Activated naive CD8-positive, alpha-beta T cell treated with anti-CD3 and anti-CD28 coated beads for 36 hours (primary cell): ENCODE results near the gene HMGCS2. TPM values are rescaled to one million over a fixed set of nuclear protein-coding genes. Genes with fewer than 3 reads are reported as not detected.
"Not testable (repeated sequence)": the region's sequence is repeated elsewhere in the genome, so short reads cannot be mapped to it uniquely, and the experiment has no call there.

Source experiments
- DNase-seq: peaks from one replicate; pipeline ENCODE4 v3.0.0; 2021
- H3K27ac Mint-ChIP-seq: one replicate; pipeline ENCODE4 v1.8.0; 2022; ENCODE audit warnings: mild to moderate bottlenecking, moderate library complexity, mixed read lengths
- H3K27me3 Mint-ChIP-seq: one replicate; pipeline ENCODE4 v1.8.0; 2022; ENCODE audit warnings: mild to moderate bottlenecking, mixed read lengths
- H3K36me3 Mint-ChIP-seq: one replicate; pipeline ENCODE4 v1.8.0; 2021; ENCODE audit warnings: mild to moderate bottlenecking, mixed read lengths
- H3K4me1 Mint-ChIP-seq: one replicate; pipeline ENCODE4 v1.8.0; 2021; ENCODE audit warnings: mixed read lengths
- H3K4me3 Mint-ChIP-seq: one replicate; pipeline ENCODE4 v1.8.0; 2022; ENCODE audit warnings: mild to moderate bottlenecking, moderate library complexity, mixed read lengths
- H3K9me3 Mint-ChIP-seq: one replicate; pipeline ENCODE4 v1.8.0; 2022; ENCODE audit warnings: mixed read lengths
- total RNA-seq, 2 experiments: library from RNA; stranded (reverse); gene quantifications; one replicate each; pipeline ENCODE4 v1.2.3, GENCODE V29; 2021

HMGCS2 gene
- total RNA-seq, 2 experiments from 2014 or later = not detected

DNA sequence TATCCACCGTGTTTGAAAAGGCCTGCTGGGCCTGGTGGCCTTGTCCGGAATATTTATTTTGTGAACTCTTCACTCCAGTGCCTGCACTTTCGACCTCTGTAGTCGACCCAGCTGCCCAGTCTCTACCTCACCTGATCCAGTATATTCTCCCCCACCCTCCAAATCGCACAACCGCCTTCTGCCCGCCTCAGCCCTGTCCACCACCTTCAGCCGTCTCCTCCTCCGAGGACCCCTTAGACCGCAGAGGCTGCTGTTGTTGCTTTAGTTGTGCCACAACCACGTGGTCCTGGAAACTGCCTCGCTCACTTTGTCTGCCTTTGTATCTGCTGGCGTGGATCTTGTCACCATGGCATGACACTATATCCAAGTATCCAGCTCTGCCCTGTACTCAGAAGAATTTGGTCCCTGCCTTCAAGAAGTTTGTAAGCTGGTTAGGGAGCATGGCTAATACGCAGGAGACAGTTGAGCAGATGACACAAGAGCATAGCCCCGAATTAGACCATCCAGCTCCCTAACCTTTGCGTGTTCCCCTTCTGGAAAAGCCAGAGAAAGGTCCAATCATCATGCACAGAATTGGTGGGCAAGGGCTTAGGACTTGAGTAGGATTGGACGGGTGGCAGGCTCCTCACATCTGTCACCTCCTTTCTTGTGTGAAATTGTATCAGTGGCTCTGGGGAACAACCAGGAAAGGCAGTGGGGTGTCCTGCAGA lies 55.5 kb downstream of the HMGCS2 start:
- H3K27me3 Mint-ChIP-seq = peaks cover 8% of the 10 kb centered on the region
- DNase-seq = no peak
- H3K4me3 Mint-ChIP-seq = peak overlapping the region; percentile 99
- H3K36me3 Mint-ChIP-seq = peaks cover 38% of the 10 kb centered on the region
- H3K4me1 Mint-ChIP-seq = peaks cover 43% of the 10 kb centered on the region
- H3K9me3 Mint-ChIP-seq = no peaks in the 10 kb centered on the region
- H3K27ac Mint-ChIP-seq = peak overlapping the region; percentile 98

DNA sequence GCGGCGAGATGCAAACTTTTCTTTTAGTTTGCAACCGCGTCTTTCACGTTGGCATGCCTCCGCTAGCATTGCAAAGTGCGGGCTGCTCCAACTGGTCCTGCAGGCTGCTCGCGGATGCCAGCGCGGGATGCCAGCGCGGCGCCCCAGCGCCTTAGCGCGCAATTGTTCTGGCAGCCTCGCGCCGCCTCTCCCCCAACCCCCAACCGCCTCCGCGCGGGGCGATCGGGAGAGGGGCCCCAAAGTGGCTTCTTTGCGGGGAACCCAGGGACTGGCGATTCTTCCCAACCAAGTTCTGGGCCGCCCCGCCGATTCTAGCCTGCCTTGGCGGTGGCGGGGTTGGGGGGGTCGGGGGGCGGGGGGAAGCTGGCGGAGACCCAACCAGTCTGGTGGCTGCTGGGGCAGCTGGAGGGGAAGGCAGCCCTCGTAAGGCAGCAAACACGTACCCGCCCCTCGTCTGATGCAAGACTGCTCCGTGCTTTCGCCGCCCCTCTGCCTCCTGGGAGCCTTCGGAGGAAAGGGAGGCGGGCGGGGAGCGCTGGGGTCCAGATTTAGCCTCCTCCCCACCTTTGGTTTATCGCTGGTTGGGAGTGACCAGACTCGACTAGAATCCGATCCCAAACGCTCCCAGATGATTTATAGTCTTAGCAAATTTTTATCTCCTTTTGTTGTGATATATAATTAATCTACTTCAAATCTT lies 56.2 kb downstream of the HMGCS2 start:
- peak overlapping the region; percentile 98 for H3K27ac Mint-ChIP-seq
- H3K4me1 Mint-ChIP-seq = peaks cover 39% of the 10 kb centered on the region
- H3K4me3 Mint-ChIP-seq = peak overlapping the region; percentile 99
- DNase-seq = peak; percentile 84
- H3K36me3 Mint-ChIP-seq = peaks cover 34% of the 10 kb centered on the region
- H3K27me3 Mint-ChIP-seq = peaks cover 8% of the 10 kb centered on the region
- H3K9me3 Mint-ChIP-seq = no peaks in the 10 kb centered on the region

DNA sequence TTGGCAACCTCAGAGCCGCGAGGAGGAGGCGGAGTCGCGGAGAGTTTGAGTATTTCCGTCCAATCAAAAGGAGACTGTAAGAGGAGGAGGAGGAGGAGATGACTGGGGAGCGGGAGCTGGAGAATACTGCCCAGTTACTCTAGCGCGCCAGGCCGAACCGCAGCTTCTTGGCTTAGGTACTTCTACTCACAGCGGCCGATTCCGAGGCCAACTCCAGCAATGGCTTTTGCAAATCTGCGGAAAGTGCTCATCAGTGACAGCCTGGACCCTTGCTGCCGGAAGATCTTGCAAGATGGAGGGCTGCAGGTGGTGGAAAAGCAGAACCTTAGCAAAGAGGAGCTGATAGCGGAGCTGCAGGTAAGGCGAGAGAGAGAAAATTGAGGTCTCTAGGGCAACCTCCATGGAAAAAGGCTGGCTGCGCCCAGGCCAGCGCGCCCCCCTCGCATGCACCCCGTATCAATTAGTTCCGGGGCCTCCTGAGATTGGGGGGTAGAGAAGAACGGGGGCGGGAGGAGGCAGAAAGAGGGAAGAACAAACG lies 56.8 kb downstream of the HMGCS2 start, which contains the start of gene PHGDH:
Gene PHGDH (plus strand): TSS at position 131 of the 538 bp plus-strand sequence. CDS start 89 bp downstream, at position 220.
- peaks cover 38% of the 10 kb centered on the region for H3K4me1 Mint-ChIP-seq
- H3K27ac Mint-ChIP-seq = peak within 1 kb of the TSS; percentile 98
- H3K27me3 Mint-ChIP-seq = peaks cover 8% of the 10 kb centered on the region
- H3K4me3 Mint-ChIP-seq = peak within 1 kb of the TSS; percentile 99
- H3K36me3 Mint-ChIP-seq = peaks cover 33% of the 10 kb centered on the region
- peak; percentile 75 for DNase-seq
- peaks cover 2% of the 10 kb centered on the region for H3K9me3 Mint-ChIP-seq

DNA sequence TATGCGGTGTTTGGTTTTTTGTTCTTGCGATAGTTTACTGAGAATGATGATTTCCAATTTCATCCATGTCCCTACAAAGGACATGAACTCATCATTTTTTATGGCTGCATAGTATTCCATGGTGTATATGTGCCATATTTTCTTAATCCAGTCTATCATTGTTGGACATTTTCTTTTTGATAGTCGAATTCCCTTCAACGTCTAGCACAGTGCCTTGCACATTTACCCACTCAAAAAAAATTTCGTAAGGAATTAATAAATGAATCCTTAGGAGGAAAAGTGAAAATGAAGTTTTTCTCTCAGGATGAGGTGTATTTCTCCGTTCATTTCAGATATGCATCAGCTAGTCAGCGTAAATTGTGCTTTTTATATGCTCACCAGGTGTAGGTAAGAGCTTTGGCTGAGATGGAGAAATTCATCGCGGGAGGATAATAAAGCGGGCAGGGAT lies 57.3 kb downstream of the HMGCS2 start:
- peak overlapping the region; percentile 96 for H3K27ac Mint-ChIP-seq
- H3K4me3 Mint-ChIP-seq = peak overlapping the region; percentile 97
- not testable (repeated sequence) for H3K9me3 Mint-ChIP-seq, H3K27me3 Mint-ChIP-seq, DNase-seq
- peaks cover 35% of the 10 kb centered on the region for H3K4me1 Mint-ChIP-seq
- H3K36me3 Mint-ChIP-seq = peaks cover 33% of the 10 kb centered on the region

DNA sequence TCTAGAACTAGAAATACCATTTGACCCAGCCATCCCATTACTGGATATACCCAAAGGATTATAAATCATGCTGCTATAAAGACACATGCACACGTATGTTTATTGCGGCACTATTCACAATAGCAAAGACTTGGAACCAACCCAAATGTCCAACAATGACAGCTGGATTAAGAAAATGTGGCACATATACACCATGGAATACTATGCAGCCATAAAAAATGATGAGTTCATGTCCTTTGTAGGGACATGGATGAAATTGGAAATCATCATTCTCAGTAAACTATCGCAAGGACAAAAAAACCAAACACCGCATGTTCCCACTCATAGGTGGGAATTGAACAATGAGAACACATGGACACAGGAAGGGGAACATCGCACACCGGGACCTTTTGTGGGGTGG lies 62.1 kb downstream of the HMGCS2 start:
- H3K27me3 Mint-ChIP-seq = peaks cover 15% of the 10 kb centered on the region
- H3K27ac Mint-ChIP-seq, H3K4me3 Mint-ChIP-seq, DNase-seq, H3K9me3 Mint-ChIP-seq, H3K4me1 Mint-ChIP-seq, H3K36me3 Mint-ChIP-seq: not testable (repeated sequence)

DNA sequence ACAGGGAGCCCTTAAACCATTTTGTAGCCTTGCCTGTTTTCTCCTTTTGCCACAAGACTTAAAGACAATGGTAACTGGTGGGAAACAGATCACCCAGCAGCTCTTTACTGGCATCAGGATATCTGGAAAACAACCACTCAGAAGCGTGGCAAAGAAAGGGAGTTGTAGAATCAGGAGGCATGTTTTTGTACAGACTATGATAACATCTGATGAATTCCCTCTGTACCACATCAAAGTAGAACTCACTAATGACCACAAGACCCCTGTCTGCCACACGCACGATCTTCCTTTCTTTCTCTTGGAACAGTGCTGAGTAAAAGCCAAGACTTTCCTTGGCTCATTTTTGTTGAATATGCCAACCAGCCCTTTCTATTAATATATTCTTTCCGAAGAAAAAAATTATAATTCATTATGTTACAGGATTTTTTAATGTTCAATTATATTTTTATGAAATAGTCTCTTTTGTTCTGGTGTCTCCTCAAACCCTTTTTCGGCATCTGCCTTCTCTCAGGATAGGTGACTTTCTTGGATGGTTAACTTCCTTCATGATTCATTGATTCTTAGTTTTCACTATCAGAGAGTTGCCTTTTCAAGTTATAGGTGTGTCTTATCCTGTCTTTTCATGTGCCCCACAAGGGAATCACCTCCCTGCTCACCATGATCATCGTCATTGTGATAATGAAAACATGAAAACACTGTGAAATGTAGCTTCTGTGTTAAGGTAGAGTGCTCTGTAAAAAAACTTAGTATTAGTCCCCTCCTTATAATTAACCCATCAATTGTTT lies 64.8 kb downstream of the HMGCS2 start:
- Mint-ChIP-seq H3K9me3 (peaks cover 18% of the 10 kb centered on the region), H3K36me3 (peaks cover 8% of the 10 kb centered on the region), H3K27ac (no peak overlapping the region), H3K4me3 (no peak overlapping the region), H3K27me3 (peaks cover 10% of the 10 kb centered on the region), H3K4me1 (no peaks in the 10 kb centered on the region)
- DNase-seq = no peak

DNA sequence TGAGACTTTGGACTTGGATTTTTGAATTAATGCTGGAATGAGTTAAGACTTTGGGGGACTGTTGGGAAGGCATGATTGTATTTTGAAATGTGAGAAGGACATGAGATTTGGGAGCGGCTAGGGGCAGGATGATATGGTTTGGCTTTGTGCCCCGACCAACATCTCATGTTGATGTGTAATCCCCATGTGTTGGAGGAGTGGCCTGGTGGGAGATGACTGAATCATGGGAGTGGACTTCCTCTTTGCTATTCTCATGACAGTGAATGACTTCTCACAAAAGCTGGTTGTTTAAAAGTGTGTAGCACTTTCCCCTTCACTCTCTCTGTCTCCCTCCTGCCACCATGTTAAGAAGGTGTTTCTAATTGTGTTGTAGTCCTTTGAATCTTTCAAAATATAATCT lies 66.3 kb downstream of the HMGCS2 start:
- no peak overlapping the region for H3K27ac Mint-ChIP-seq
- peaks cover 13% of the 10 kb centered on the region for H3K27me3 Mint-ChIP-seq
- H3K9me3 Mint-ChIP-seq = peaks cover 18% of the 10 kb centered on the region
- DNase-seq = no peak
- peaks cover 8% of the 10 kb centered on the region for H3K36me3 Mint-ChIP-seq
- no peak overlapping the region for H3K4me3 Mint-ChIP-seq
- H3K4me1 Mint-ChIP-seq = no peaks in the 10 kb centered on the region

DNA sequence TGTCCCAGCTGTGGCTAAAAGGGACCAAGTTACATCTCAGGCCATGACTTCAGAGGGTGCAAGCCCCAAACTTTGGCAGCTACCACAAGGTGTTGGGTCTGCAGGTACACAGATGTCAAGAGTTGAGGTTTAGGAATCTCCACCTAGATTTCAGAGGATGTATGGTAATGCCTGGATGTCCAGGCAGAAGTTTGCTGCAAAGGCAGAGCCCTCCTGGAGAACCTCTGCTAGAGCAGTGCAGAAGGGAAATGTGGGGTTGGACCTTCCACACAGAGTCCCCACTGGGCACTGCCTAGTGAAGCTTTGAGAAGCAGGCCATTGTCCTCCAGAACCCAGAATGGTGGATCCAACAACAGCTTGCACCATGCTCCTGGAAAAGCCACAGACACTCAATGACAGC lies 67.0 kb downstream of the HMGCS2 start:
- peaks cover 8% of the 10 kb centered on the region for H3K36me3 Mint-ChIP-seq
- no peaks in the 10 kb centered on the region for H3K4me1 Mint-ChIP-seq
- no peak for DNase-seq
- H3K4me3 Mint-ChIP-seq = no peak overlapping the region
- no peak overlapping the region for H3K27ac Mint-ChIP-seq
- H3K9me3 Mint-ChIP-seq = peaks cover 16% of the 10 kb centered on the region
- peaks cover 13% of the 10 kb centered on the region for H3K27me3 Mint-ChIP-seq

DNA sequence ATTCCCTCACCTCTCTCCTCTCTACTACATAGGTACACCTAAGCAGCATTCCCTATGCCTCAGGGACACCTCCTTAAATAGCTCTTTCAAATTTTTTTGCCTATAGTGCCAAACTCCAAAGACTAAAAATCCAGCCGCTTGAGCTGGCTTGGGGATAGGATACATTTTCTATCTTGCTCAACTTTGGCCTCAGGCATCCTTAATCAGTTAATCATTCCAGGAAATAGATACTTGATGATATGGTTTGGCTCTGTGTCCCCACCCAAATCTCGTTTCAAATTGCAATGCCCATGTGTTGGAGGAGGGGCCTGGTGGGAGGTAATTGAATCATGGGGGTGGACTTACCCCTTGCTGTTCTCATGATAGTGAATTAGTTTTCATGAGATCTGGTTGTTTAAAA lies 68.4 kb downstream of the HMGCS2 start:
- Mint-ChIP-seq H3K4me1 (no peaks in the 10 kb centered on the region), H3K9me3 (peaks cover 16% of the 10 kb centered on the region), H3K4me3 (no peak overlapping the region), H3K27me3 (peaks cover 13% of the 10 kb centered on the region), H3K27ac (no peak overlapping the region), H3K36me3 (peaks cover 8% of the 10 kb centered on the region)
- no peak for DNase-seq

Other genes with a start within 250 kb of the HMGCS2 start
- 1 to 10 TPM in 1 of 2 experiments, under 1 TPM in 1; 0.91 to 1.1 TPM for gene ZNF697, start 120.6 kb downstream of the HMGCS2 start, total RNA-seq
- 100 to 1,000 TPM; 289 to 292 TPM for gene PHGDH, start 57.0 kb downstream of the HMGCS2 start, total RNA-seq
- gene REG4, start 42.6 kb upstream of the HMGCS2 start, total RNA-seq = 10 to 100 TPM; 10.2 to 12.3 TPM
- not detected for gene ADAM30, start 127.6 kb upstream of the HMGCS2 start, total RNA-seq